K562 (cell line): Measurements from ENCODE around the gene CD47. TPM values are rescaled to one million over a fixed set of nuclear protein-coding genes. Genes with fewer than 3 reads are reported as not detected.

Experiments used
- CLOCK ChIP-seq: fragments of 250-450 bp; sonication (Bioruptor Pico); IDR thresholded peaks from 2 replicates; pipeline ENCODE4 v1.4.0; 2020; ENCODE audit warnings: mild to moderate bottlenecking, moderate library complexity, borderline replicate concordance
- DMBX1 ChIP-seq: fragments of 250-450 bp; sonication (Bioruptor Pico); IDR thresholded peaks from 2 replicates; pipeline ENCODE4 v1.8.0; 2022; ENCODE audit warnings: inconsistent platforms, mild to moderate bottlenecking, moderate library complexity, borderline replicate concordance
- E2F1 ChIP-seq: sonication (generic); formaldehyde crosslinking; IDR thresholded peaks from 2 replicates; pipeline ENCODE4 v1.8.1; 2023; ENCODE audit warnings: mild to moderate bottlenecking, missing genetic modification reagents, moderate library complexity
- HNRNPLL ChIP-seq: fragments of 200-400 bp; formaldehyde crosslinking; IDR thresholded peaks from 2 replicates; pipeline ENCODE4 v1.6.1; 2017; ENCODE audit warnings: low read length, low read depth, mild to moderate bottlenecking; ENCODE audit not compliant: poor library complexity, severe bottlenecking
- KDM5B ChIP-seq: fragments of 200-600 bp; sonication (generic); IDR thresholded peaks from 2 replicates; pipeline ENCODE4 v1.6.1; 2012; ENCODE audit warnings: low read depth, mild to moderate bottlenecking, moderate library complexity, low read length, control low read depth, inconsistent platforms; ENCODE audit not compliant: insufficient replicate concordance
- MGA ChIP-seq: fragments of 450-650 bp; IDR thresholded peaks from 2 replicates; pipeline ENCODE4 v1.6.1; 2016; ENCODE audit warnings: mild to moderate bottlenecking, moderate library complexity
- MTA3 ChIP-seq: fragments of 450-650 bp; formaldehyde crosslinking; IDR thresholded peaks from 2 replicates; pipeline ENCODE4 v1.6.1; 2017; ENCODE audit warnings: mild to moderate bottlenecking, borderline replicate concordance
- SMARCE1 ChIP-seq: fragments of 450-650 bp; IDR thresholded peaks from 2 replicates; pipeline ENCODE4 v1.7.1; 2016; ENCODE audit warnings: mild to moderate bottlenecking
- SRSF7 ChIP-seq: fragments of 200-400 bp; formaldehyde crosslinking; optimal IDR thresholded peaks from 2 replicates; pipeline ENCODE3; 2017; ENCODE audit warnings: mild to moderate bottlenecking, low read depth, low read length
- polyA plus RNA-seq, 8 experiments: library from polyadenylated mRNA; depleted of rRNA in 4 of 8; stranded (reverse) in 5 of 8; unstranded in 3 of 8; fragments of >200 nt; fragmentation: Nextera tagmentation in 2 of 8; fragmentation: Illumina TruSeq in 1 of 8; extraction: Ambion mirVana in 2 of 8; extraction: Trizol in 1 of 8; gene quantifications; 2 replicates each; pipeline versions ENCODE4 v1.2.1 to v1.2.3, GENCODE V29; 2011 to 2014; ENCODE audit warnings: inconsistent platforms in 1 of 8, missing spikeins in 1 of 8
- total RNA-seq, 7 experiments: library from RNA; depleted of rRNA in 6 of 7; stranded (reverse); fragments of >200 nt in 6 of 7; fragmentation: Illumina TruSeq in 2 of 7; extraction: Trizol in 2 of 7; gene quantifications; 2 replicates each; pipeline versions ENCODE4 v1.2.1 to v1.2.3, GENCODE V29; 2011 to 2021; ENCODE audit warnings: low replicate concordance in 1 of 7

Gene CD47
- total and polyA plus RNA-seq, 9 of the 15 experiments (the other 6 are each of a cell fraction or from before 2014, with no cell fraction given) = 10.2 to 62.6 (median 36.3) TPM

DNA sequence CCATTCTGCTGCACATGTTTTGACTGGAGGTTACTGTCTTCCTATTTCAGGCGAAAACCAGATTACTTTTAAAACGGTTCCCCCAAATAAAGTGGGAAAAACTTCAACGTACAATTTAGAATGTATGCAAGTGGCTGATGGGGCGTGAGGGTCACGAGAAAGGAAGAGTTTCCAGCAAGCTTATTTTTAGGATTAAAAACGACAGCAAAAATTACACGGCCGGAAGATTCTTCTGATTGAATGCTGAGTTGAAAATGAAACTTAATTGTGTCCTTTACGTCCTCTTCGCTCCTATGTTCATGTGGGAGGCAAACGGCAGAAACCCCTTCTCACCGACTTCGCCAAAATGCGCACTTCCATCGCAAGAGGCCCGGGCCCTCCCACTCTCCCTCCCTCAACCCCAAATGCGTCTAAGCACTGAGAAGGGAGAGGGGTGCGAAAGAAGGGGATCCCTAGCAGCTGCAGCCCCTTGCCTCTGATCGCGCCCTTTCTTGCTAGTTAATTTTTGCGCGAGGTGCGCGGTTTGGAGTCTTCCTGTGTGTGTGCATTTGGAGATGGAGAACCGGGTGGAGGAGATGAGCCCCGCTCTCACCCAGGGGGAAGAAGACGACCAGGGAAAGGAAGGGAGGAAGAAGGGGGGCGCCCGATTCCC lies 656 bp downstream of the CD47 start (continued):
- TF ChIP-seq KDM5B (peak; percentile 44), SMARCE1 (0 out of 2 replicates have a peak, but pooled peaks have one; percentile 31), HNRNPLL (peak; percentile 65), CLOCK (CRISPR knock-in tag) (no peak), MTA3 (0 out of 2 replicates have a peak, but pooled peaks have one; percentile 2), MGA (0 out of 2 replicates have a peak, but pooled peaks have one; percentile 40), SRSF7 (no peak), E2F1 (no peak), DMBX1 (CRISPR knock-in tag) (no peak)
